GM12873 (cell line): ENCODE data around the gene GFAP.

Experiments used
- CTCF ChIP-seq: IDR thresholded peaks from 2 replicates; pipeline ENCODE4 v1.5.1; 2012; ENCODE audit warnings: low read depth, mild to moderate bottlenecking, moderate library complexity, low read length, control low read depth; ENCODE audit not compliant: insufficient read depth; ENCODE audit errors: missing control alignments

Gene GFAP

GRCh38 chr17:44887016-44887415, 28.3 kb downstream of the GFAP start:
- TF ChIP-seq CTCF, result no peak

GRCh38 chr17:44884941-44885340, 30.4 kb downstream of the GFAP start:
- no peak for TF ChIP-seq CTCF

GRCh38 chr17:44881145-44881544, 34.2 kb downstream of the GFAP start:
- no peak for TF ChIP-seq CTCF

- TF ChIP-seq CTCF, result no peak
These were observed 35.2 kb downstream of the GFAP start for GRCh38 chr17:44880062-44880461.

- no peak for TF ChIP-seq CTCF
These were observed 35.9 kb downstream of the GFAP start for GRCh38 chr17:44879376-44879775.

GRCh38 chr17:44878627-44879221, 36.6 kb downstream of the GFAP start:
- TF ChIP-seq CTCF, result peak; percentile 58

- no peak for TF ChIP-seq CTCF
These were observed 38.2 kb downstream of the GFAP start for GRCh38 chr17:44877121-44877520.

GRCh38 chr17:44875761-44876160, 39.5 kb downstream of the GFAP start:
- TF ChIP-seq CTCF, result no peak
